ENCODE results near the gene SLC16A7. TPM values are rescaled to one million over a fixed set of nuclear protein-coding genes. Genes with fewer than 3 reads are reported as not detected.

Gene SLC16A7
- total RNA-seq, 2 donors from 2014 or later: 2.2 to 3.6 TPM

DNA sequence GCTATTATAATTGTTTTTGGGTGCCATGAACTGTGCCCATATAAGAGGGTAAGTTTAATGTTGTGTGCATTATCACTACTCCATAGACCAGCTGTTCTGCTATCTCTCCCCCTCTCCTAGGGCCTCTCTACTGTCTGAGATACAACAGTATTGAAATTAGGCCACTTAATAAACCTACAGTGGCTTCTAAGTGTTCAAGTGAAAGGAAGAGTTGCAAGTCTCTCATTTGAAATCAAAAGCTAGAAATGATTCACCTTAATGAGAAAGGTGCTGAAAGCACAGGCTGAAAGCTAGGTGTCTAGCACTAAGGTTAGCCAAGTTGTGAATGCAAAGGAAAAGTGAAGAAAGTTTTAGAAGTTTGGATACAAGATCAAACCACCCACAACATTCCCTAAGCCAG is 168.0 kb downstream of the SLC16A7 start:
- no peaks in the 10 kb centered on the region for H3K36me3 ChIP-seq (ENCODE audit: control insufficient read depth, insufficient read depth, low read length)
- H3K4me1 ChIP-seq (ENCODE audit: control insufficient read depth, insufficient read depth, low read length): no peaks in the 10 kb centered on the region
- Mint-ChIP-seq H3K27ac (no peak overlapping the region), H3K4me1 (peaks cover 9% of the 10 kb centered on the region), H3K27me3 (ENCODE audit: insufficient read depth) (no peaks in the 10 kb centered on the region), H3K36me3 (ENCODE audit: low read depth) (peaks cover 3% of the 10 kb centered on the region), H3K4me3 (no peak overlapping the region), H3K9me3 (peaks cover 6% of the 10 kb centered on the region)
- H3K4me3 ChIP-seq (ENCODE audit: low read length): no peak overlapping the region
- H3K27me3 ChIP-seq (ENCODE audit: control insufficient read depth, insufficient read depth, low read length, poor library complexity, severe bottlenecking): no peaks in the 10 kb centered on the region
- H3K27ac ChIP-seq (ENCODE audit: low read depth, low read length): no peak overlapping the region
- H3K9me3 ChIP-seq (ENCODE audit: control insufficient read depth, low read length): peaks cover 9% of the 10 kb centered on the region
- no peak for DNase-seq
- no peak overlapping the region for H3K9ac ChIP-seq (ENCODE audit: extremely low read depth, low read length, poor library complexity, severe bottlenecking)
- TF ChIP-seq, protein P1, sequence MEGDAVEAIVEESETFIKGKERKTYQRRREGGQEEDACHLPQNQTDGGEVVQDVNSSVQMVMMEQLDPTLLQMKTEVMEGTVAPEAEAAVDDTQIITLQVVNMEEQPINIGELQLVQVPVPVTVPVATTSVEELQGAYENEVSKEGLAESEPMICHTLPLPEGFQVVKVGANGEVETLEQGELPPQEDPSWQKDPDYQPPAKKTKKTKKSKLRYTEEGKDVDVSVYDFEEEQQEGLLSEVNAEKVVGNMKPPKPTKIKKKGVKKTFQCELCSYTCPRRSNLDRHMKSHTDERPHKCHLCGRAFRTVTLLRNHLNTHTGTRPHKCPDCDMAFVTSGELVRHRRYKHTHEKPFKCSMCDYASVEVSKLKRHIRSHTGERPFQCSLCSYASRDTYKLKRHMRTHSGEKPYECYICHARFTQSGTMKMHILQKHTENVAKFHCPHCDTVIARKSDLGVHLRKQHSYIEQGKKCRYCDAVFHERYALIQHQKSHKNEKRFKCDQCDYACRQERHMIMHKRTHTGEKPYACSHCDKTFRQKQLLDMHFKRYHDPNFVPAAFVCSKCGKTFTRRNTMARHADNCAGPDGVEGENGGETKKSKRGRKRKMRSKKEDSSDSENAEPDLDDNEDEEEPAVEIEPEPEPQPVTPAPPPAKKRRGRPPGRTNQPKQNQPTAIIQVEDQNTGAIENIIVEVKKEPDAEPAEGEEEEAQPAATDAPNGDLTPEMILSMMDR (conservative IDR thresholded peaks at IDR 0.05): no peak

DNA sequence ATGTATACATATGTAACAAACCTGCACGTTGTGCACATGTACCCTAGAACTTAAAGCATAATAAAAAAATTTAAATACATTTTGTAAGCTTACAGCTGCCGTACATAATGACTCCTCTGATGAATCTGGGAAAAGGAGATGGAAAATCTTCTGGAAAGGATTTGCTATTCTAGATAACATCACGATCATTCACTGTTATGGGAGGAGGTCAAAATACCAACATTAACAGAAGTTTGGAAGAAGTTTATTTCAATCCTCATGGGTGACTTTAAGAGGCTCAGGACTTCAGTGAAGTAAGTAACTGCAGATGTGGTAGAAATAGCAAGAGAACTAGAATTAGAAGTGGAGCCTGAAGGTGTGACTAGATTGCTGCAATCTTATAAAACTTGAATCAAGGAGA is 172.2 kb downstream of the SLC16A7 start:
- no peaks in the 10 kb centered on the region for H3K4me1 ChIP-seq (ENCODE audit: control insufficient read depth, insufficient read depth, low read length)
- Mint-ChIP-seq H3K9me3 (peaks cover 6% of the 10 kb centered on the region), H3K4me1 (no peaks in the 10 kb centered on the region), H3K27ac (no peak overlapping the region), H3K4me3 (no peak overlapping the region), H3K27me3 (ENCODE audit: insufficient read depth) (no peaks in the 10 kb centered on the region), H3K36me3 (ENCODE audit: low read depth) (peaks cover 3% of the 10 kb centered on the region)
- no peak for DNase-seq
- no peaks in the 10 kb centered on the region for H3K36me3 ChIP-seq (ENCODE audit: control insufficient read depth, insufficient read depth, low read length)
- 90 to 100% methylated on average over 2 of the region's 3 CpGs for WGBS, 2 experiments (ENCODE audit: insufficient coverage in 1 of 2, insufficient read length in 1 of 2)
- peaks cover 9% of the 10 kb centered on the region for H3K9me3 ChIP-seq (ENCODE audit: control insufficient read depth, low read length)
- H3K4me3 ChIP-seq (ENCODE audit: low read length): no peak overlapping the region
- no peak overlapping the region for H3K27ac ChIP-seq (ENCODE audit: low read depth, low read length)
- TF ChIP-seq, protein P1 (conservative IDR thresholded peaks at IDR 0.05): no peak
- H3K27me3 ChIP-seq (ENCODE audit: control insufficient read depth, insufficient read depth, low read length, poor library complexity, severe bottlenecking): no peaks in the 10 kb centered on the region
- H3K9ac ChIP-seq (ENCODE audit: extremely low read depth, low read length, poor library complexity, severe bottlenecking): no peak overlapping the region

DNA sequence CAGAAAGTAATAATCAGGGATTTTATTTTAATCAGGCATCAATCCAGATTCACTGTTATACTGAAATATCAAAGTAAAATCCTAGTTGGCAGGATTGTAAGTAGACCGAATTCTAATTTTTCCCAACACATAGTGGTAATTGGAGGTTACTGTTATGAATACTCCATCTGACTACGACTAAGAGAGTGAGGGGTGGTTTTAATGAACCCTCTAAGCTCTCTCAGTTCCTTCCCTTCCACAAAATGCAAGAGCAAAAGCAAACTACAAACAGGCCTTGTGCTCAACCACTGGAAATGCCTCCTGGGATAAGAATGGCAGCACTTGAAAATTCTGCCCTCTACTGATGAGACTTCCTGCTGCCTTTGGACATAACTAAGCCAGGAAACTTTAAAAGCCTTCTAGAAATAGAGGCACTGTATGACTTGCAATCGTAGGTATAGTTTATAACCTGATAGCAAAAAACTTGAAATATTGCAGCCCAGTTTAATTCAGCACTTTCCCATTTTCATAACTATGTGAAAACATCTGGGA is 184.8 kb downstream of the SLC16A7 start:
- peaks cover 2% of the 10 kb centered on the region for H3K4me1 Mint-ChIP-seq

More for the DNA sequence above, 184.8 kb downstream of the SLC16A7 start:
- Histone ChIP-seq H3K27me3 (ENCODE audit: control insufficient read depth, insufficient read depth, low read length, poor library complexity, severe bottlenecking) (no peaks in the 10 kb centered on the region), H3K4me1 (ENCODE audit: control insufficient read depth, insufficient read depth, low read length) (no peaks in the 10 kb centered on the region), H3K9ac (ENCODE audit: extremely low read depth, low read length, poor library complexity, severe bottlenecking) (no peak overlapping the region), H3K27ac (ENCODE audit: low read depth, low read length) (no peak overlapping the region), H3K9me3 (ENCODE audit: control insufficient read depth, low read length) (no peaks in the 10 kb centered on the region), H3K4me3 (ENCODE audit: low read length) (no peak overlapping the region), H3K36me3 (ENCODE audit: control insufficient read depth, insufficient read depth, low read length) (no peaks in the 10 kb centered on the region)
- TF ChIP-seq, protein P1 (conservative IDR thresholded peaks at IDR 0.05): peak; percentile 78
- Mint-ChIP-seq H3K4me3 (no peak overlapping the region), H3K9me3 (no peaks in the 10 kb centered on the region), H3K36me3 (ENCODE audit: low read depth) (no peaks in the 10 kb centered on the region), H3K27me3 (ENCODE audit: insufficient read depth) (no peaks in the 10 kb centered on the region), H3K27ac (no peak overlapping the region)
- WGBS, 2 experiments (ENCODE audit: insufficient coverage in 1 of 2, insufficient read length in 1 of 2): 72 to 86% methylated on average over 1 to 2 of the region's 3 CpGs
- DNase-seq: peak; percentile 72

Measured in endodermal cell (in vitro differentiated cells).